ENCODE data around the gene CHST5. TPM values are rescaled to one million over a fixed set of nuclear protein-coding genes. Genes with fewer than 3 reads are reported as not detected.
"Not testable (repeated sequence)": the region's sequence is repeated elsewhere in the genome, so short reads cannot be mapped to it uniquely, and the experiment has no call there.

Gene CHST5
- total RNA-seq, 1 donor from 2014 or later, result not detected

DNA sequence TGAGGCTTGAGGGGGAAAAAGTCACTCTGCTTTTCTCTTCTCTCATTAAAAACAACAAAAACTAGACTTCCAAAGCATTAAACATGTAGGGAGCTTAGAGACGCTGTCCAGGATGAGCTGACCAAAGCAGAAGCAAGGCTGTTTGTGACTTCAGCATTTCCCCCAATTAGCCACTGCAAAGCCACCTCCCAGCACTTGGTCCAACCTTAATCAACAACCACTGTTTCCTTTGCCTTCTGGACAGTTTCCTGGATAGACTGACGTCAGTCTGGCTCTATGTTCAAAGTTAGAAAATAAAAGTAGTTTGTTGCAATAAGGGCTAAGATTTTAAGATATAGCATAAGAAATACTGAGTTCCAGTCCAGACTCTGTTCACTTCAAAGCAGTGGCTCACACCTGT, 17.0 kb upstream of the CHST5 start:
- DNase-seq (ENCODE audit: low read depth in 2 of 2), result peak in 1 of 2 donors; percentile 67

DNA sequence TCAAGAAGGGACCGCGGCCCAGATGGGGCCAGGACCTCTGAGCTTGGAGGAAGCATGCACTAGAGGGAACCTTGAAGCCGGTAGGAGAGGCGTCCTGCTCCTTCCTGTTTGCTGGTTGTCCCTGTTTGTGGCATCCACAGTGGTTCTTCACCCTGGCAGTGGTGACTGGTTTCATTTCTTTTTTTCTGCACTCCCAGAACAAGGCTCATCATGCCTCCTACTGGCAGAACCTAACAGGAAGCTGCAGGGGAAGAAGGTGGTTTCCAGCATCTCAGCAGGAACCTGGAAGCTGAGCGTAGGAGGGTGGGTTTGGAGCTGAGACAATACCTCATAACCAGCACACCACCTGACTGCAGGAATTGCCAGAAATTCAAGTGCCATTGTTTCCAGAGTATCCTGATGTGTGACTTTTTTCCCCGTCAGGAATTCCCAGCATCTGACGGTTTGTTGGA, 14.3 kb upstream of the CHST5 start:
- DNase-seq (ENCODE audit: low read depth in 2 of 2), result peak; percentile 51 to 88

DNA sequence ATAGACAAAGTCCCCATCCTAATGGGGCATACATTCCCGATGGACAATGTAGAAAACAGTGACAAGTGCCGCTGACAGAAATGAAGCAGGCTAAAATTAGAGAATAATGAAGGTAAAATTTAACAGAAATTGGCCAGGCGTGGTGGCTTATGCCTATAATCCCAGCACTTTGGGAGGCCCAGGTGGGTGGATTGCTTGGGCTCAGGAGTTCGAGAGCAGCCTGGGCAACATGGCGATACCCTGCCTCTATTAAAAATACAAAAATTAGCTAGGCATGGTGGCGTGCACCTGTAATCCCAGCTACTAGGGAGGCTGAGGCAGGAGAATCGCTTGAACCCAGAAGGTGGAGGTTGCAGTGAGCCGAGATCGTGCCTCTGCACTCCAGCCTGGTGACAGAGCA, 12.5 kb upstream of the CHST5 start:
- not testable (repeated sequence) for DNase-seq (ENCODE audit: low read depth in 2 of 2)

DNA sequence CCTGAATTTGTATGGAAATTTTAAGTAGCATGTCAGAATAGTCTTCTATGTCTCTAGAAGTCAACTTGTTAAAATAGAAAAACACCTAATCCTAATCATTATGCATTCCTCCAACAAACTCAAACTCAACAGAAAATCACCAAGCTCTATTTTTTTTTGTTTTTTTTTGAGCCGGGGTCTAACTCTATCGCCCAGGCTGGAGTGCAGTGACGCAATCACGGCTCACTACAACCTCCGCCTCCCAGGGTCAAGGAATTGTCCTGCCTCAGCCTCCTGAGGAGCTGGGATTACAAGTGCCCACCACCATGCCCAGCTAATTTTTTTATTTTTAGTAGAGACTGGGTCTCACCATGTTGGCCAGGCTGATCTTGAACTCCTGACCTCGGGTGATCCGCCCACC, 10.4 kb upstream of the CHST5 start:
- DNase-seq (ENCODE audit: low read depth in 2 of 2), result no peak

DNA sequence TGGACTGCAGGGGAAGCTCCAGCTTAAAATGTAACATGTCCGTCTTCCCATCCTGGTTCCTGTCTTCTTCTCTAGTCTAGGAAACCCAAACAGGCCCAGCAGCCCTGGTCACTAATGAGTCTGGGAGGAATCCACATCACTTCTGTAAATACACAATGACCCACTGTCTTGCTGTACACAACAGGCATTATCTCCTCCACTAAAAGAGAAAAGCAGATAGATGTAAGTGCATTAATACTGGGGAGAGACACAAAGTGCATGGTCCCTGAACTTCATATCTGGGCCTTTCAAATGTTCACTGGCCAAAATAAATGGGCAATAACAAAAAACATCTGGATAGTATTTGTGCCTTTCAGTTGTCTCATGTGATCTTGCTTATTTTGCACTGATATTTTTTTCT, 10.0 kb upstream of the CHST5 start:
- not testable (repeated sequence) for DNase-seq (ENCODE audit: low read depth in 2 of 2)

DNA sequence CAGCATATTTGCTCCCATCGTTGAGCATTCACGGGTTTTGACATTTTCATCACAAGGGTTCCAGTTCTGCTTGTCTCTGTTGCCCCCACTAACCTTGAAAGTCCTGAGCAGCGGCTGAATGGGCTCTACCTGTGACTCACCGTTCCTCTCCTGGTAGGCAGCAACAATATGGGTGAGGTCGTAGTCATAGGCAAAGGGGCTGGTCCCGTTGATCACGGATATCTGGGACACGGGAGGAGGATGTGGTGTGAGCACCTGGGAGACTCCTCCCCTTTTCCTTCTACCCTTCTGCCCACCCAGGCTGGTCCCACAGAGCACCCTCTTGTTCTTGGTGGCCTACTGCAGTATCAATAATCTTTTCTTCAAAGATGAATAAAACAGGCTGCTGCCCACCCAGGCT, 6.6 kb upstream of the CHST5 start:
- not testable (repeated sequence) for DNase-seq (ENCODE audit: low read depth in 2 of 2)

DNA sequence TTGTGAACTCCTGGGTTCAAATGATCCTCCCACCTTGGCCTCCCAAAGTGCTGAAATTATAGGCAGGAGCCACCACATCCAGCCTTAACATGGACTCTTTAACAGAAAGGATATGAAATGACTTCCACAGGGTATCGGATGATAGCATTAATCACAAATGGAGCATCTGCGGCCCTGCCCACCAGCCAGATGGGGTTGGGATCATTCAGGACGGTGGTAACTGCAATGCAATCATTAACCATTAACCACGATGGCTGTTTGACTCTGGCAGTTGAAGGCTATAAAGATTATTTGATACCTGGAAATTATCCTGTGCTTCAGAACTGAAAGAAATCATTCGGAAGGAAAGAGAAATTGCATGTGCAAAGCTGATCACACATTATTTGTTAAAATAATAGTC, 5.3 kb upstream of the CHST5 start:
- DNase-seq (ENCODE audit: low read depth in 2 of 2), result no peak

DNA sequence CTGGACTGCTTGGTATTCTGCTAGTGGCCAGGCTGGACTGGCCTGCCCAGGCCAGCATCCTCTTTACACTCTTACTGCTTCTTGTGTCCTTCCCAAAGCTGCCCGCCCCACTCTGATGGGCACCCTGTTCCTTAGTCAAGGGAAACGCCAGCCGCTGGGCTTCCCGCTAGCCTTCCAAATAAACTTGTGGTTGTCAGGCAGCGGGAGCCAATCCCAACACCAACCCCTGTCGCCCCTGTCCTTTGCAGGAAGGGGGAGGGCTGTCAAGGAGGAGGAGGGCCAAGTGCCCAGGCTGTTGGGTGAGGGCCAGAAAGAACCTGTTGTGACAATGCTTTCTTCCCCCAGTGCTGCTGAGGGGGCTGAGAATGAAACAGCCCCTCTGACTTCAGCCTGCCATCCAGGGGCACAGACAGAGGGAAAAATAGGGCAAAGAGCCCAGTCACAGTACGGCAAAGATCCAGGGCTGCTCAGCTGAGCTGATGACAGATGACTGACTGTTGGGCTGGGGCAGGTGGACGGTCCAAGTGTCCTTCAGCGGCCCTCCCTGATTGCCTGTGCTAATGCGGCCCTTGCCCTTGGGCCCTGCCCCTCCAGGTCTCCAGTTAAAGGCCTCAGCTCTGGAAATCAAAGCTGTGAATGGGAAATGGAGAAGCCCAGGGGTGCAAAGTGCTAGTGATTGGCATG, 3.1 kb upstream of the CHST5 start:
- DNase-seq (ENCODE audit: low read depth in 2 of 2), result not testable (repeated sequence)

DNA sequence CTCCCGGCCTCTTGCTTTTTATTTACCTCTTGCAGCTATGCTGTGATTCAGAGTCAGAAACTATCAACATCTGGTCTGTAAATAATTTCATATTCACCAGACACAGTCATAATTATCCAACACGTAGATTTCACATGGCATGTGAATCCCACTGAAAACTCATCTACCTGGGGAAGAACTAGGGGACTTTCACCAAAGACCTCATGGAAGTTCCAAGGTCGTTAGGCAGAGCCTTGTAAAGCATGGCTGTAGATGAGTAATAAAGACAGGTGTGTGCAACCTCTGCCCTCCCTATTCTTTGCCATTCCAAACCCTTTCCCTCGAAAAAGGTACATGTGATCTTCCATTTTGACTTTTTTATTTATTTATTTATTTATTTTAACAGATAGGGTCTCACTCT, 1.9 kb upstream of the CHST5 start:
- no peak for DNase-seq (ENCODE audit: low read depth in 2 of 2)

DNA sequence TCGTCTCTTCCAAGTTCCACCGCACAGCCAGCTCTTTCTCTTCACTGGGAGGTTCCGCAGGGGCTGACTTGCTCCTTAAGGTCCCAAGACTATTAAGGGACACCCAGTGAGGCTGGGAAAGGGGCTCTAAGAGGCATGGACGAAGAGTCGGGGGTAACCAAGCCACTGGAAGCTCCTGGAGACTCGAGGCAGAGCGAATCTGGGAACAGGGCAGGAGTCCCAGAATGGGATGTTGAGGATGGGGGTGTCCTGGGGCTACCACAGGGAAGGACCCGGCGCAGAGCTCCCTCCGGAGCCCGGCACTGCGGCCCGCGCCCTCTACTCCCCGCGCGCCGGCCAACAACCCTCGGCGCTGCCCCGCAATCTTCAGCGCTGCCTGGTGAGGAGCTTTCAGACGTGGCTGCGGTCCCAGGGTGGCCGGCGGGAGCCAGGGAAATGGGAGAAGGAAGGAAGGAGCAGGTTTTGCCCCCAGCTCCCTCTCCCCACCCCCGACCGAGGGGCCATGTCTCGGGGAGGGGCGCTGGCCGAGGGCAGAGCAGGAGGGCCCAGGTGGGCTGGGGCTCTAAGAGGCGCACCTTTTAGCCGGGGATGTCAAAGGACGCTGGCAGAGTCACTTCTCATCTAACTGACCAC, 581 bp downstream of the CHST5 start:
- DNase-seq (ENCODE audit: low read depth in 2 of 2), result no peak

DNA sequence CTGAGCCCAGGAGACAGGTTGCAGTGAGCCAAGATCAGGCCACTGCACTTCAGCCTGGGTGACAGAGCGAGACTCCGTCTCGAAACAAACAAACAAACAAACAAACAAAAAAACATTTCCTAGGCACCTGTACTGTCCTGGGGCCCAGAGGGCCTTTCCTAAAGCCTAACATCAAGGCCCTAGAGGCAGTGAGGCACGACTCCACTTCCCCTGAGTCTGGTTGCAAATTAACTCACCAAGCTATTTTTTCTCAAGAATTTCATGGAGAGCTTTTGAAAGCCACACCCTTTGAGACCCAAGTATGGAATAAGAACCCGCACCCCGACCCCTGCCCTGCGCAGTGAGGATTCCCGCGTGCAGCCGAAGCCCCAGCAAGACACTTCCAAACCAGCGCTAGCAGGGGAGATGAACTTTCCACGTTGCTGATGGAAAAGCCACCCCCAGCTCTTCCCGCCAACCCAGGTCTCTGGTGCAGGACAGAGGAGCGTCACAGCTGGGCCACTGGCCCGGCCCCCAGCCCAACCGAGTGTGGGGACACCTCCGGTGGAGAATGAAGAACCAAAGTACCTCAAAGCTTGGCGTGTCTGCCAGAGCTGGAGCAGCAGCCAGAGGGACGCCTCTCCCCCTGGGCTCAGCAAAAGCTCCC, 1.2 kb downstream of the CHST5 start:
- no peak for DNase-seq (ENCODE audit: low read depth in 2 of 2)

DNA sequence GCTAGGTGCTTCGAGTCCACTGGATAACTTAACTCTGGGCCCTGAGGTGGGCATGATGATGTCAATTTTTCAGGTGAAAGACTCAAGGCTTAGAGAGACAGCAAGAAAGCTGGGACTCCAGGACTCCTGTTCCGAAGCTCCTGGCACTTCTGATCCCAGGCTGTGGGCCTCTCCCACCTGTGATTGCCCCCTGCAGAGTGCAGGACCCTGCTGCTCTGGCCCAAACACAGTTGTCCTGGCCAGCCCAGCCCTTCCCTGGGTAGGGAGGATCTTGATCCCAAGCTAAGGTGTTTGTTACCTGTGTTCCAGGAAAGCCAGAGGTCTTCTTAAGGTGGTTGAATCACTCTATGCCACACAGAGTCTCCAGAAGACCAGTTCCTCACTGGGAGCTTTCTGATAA, 3.1 kb downstream of the CHST5 start:
- no peak for DNase-seq (ENCODE audit: low read depth in 2 of 2)

DNA sequence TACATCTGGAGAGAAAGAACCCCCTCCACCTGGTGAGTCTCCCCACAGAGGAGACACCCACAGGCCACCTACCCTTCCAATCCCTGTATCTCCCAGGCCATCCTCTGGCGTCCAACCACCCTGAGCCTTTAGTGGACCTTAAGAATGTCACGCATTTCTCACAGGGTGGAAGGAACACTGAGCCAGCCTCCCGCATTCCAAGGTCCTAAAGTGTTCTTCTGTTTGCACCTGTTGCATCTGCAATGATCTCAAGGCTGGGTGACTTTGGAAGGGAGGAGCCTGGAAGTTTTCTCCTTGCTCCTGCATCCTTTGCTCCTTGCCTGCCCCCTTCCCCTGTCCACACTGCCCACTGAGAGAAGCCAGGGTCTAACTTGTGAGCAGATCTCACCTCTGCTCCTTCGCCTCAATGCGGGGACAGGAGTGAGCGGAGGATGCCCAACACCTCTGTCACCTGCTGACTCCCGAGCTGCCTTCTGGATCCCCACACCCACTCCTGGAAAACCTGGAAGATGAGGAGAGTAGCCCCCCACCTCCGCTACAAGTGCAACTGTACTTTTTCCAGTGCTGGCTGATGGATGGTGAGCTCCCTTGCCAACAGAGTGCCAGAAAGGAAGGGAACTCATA, 3.7 kb downstream of the CHST5 start:
- DNase-seq (ENCODE audit: low read depth in 2 of 2), result no peak

DNA sequence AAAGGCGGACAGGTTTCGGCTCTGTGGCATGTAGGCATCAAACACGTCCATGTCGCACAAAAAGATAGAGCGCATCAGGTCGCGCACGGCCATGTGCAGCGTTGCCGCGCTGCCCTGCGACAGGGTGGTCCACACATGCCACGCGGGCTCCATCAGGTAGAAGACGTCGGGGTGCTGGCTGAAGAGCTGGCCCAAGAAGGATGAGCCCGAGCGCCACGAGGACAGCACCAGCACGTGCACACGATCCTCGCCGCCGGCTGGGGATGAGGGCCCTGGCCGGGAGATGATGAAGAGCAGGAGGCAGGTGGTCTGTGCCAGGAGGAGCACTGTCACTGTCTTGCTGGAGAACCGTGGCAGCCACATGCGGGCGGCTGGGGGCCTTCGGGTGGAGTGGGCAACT, 5.9 kb downstream of the CHST5 start:
- DNase-seq (ENCODE audit: low read depth in 2 of 2), result no peak

DNA sequence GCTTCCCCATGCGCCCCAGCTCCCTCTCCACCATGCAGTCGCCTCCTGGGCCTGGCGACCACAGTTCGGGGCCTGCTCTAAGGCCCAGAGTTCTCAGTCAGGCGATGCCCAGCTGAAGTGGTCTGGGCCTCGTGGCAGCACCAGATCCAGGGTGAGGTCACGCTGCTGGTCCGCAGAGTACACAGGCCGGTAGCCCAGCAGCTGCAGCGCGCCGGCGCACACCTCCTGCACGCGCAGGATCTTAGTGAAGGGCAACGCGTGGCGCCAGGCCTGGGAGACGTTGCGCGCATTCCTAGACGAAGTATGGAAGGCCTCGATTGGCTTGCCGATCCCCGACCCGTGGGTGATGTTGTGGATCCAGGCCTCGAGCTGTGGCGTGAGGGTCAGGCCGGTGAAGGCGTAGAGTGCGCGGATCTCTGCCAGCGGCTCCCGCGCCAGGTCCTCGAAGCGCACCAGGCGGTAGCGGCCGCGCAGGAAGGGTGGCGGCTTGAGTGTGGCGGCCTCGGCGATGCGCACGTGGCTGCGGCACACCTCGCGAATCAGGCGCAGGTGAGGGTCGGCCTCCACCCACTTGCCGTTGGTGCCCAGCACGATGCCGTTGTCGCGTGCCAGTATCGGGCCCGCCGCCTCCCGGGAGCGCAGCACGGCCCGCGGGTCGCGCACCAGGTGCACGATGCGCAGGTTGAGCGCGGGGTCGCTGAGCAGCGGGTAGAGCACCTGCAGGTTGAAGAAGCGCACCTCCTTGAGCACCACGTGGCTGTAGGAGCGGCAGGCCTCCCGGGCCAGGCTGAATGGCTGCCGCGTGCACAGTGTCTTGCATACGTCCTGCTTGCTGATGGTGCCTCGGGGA, 6.6 kb downstream of the CHST5 start:
- no peak for DNase-seq (ENCODE audit: low read depth in 2 of 2)

DNA sequence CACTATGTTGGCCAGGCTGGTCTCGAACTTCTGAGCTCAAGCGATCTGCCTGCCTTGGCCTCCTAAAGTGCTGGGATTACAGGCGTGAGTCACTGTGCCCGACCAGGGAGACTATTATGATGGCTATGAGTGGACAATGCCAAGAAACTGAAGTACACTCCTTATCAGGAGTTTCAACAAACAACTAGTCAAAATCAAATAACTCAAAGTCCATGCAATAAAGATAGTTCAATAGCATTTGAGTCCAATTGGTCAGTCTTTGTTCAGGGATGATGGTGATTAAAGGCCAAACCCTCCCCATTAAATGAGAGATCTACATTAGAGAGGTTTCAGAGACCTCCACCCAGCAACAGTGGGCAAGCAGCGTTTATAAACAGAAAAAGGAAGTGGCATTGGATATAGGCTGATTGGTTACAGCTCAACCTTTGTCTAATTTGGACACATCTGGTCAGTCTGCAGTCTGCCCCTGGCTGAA, 8.0 kb downstream of the CHST5 start:
- DNase-seq (ENCODE audit: low read depth in 2 of 2), result no peak

DNA sequence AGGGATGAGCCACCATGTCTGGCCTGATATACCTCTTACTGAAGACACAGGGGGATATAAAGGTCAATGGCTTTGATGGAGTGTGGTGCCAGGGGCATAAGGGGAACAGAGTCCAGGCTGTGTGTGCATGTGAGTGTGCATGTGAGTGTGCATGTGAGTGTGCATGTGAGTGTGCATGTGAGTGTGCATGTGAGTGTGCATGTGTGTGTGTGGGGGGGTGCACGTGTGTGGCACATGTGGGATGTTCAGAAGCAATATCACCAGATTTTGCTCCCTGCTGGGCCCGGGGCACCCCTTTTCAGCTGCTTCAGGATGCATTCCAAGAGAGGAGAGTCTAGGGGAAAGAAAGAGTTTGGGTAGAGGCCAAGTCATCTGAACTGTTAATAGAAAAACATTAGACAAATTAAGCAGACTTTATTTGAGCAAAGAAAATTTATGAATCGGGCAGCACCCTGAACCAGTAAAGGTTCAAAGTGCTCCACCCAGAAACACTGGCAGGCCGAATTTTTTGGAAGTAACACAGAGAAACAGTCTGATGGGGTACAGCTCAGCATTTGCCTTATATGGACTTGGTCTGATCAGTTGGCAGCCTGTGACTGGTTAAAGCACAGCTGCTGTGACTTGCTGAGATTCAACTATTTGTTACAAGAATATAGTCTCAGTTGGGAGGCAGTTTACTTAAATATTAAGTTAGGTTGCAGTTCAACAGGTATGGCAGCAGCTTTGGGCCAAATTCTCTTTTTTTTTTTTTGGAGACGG, 9.7 kb downstream of the CHST5 start:
- DNase-seq (ENCODE audit: low read depth in 2 of 2), result no peak

DNA sequence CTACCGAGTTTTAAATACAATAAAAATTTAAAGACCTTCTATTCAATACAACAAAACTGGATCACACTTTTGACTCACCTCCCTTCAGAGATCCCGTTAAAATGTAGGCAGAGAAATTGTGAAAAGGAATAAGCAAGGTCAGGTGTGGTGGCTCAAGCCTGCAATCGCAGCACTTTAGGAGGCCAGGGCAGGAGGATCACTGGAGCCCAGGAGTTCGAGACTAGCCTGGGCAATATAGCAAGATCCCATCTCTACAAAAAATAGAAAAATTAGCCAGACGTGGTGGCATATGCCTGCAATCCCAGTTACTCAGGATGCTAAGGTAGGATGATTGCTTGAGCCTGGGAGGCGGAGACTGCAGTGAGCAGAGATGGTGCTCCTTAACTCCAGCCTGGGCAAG, 16.7 kb downstream of the CHST5 start:
- no peak for DNase-seq (ENCODE audit: low read depth in 2 of 2)

DNA sequence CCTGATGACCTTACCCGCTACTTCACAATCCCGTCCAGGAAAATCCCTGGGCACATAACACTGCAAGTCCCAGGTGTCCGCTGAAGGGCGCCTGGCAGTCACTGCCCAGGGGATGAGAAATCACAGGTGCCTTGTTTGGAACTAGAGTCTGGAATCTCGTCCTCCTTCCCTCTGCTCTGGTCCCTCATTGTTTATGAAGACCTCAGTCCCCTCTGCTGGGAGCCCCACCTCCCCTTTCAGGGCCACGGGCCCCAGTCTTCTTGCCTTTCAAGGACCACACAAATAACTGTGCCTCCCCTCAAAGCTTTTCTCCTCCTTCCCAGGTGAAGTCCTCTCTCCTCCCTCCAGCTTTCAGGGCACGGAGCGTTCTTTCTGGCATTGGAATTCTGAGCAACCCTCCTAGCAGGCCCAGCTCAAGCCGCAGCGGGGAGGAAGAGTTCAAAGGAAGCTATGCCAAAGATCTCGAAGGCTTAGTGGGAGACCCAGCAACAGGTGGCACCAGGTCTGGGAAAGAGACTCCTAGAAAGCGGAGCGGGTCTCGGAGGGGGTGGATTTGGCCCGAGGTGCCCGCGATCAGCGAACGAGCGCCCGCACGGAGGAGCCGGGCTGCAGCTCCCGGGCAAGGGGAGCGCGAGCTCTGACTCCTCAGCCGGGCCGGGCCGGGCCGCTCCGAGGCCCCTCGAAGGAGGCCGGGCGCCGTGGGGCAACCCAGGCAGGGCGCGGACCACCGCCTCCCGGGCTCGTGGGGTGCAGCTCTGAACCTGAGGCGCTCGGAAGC, 19.5 kb downstream of the CHST5 start:
- peak in 1 of 2 donors; percentile 7 for DNase-seq (ENCODE audit: low read depth in 2 of 2)

DNA sequence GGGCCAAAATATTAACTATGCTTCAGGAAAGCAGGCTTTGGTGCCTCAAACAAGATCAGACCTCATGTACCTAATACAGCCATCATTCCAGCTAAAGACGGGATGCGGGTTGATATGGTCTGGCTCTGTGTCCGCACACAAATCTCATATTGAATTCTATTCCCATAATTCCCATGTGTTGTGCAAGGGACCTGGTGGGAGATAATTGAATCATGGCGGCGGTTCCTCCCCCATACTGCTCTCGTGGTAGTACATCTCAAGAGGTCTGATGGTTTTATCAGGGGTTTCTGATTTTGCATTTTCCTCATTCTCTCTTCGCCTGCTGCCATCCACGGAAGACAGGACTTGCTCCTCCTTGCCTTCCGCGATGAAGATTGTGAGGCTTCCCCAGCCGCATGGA, 21.6 kb downstream of the CHST5 start:
- DNase-seq (ENCODE audit: low read depth in 2 of 2), result no peak
